Natural killer cell (primary cell): ENCODE results near the gene TCFL5. TPM values are rescaled to one million over a fixed set of nuclear protein-coding genes. Genes with fewer than 3 reads are reported as not detected.

Experiments
- ATAC-seq, 3 donors: fragments of 150-1000 bp in 2 of 3; fragments of 200-7000 bp in 1 of 3; cut with Tn5 transposase; 1 replicate in 1 of 3; 2 replicates in 2 of 3; pipeline ENCODE4 v1.10.0; 2021; ENCODE audit warnings: mild to moderate bottlenecking in 2 of 3, moderate library complexity in 2 of 3
- DNase-seq, 2 donors: peaks; one replicate each; pipeline versions ENCODE4 v3.0.0 to v3.0.0-alpha.2; 2013 to 2021; ENCODE audit warnings: mixed read lengths in 1 of 2
- H3K27ac ChIP-seq: one replicate; pipeline ENCODE4 v1.5.1; 2013; ENCODE audit warnings: mild to moderate bottlenecking, low read length
- H3K27me3 ChIP-seq: one replicate; pipeline ENCODE4 v1.6.1; 2013; ENCODE audit warnings: low read length; ENCODE audit not compliant: control insufficient read depth, insufficient read depth
- H3K36me3 ChIP-seq: one replicate; pipeline ENCODE4 v1.6.1; 2013; ENCODE audit warnings: low read length; ENCODE audit not compliant: control insufficient read depth, insufficient read depth
- H3K4me1 ChIP-seq: one replicate; pipeline ENCODE4 v1.6.1; 2013; ENCODE audit warnings: low read length; ENCODE audit not compliant: control insufficient read depth, insufficient read depth
- H3K4me3 ChIP-seq: one replicate; pipeline ENCODE4 v1.5.1; 2013; ENCODE audit warnings: low read length
- H3K9me3 ChIP-seq: one replicate; pipeline ENCODE4 v1.6.1; 2013; ENCODE audit warnings: low read length; ENCODE audit not compliant: control insufficient read depth, insufficient read depth
- H3K27ac Mint-ChIP-seq, 2 donors: one replicate each; pipeline ENCODE4 v1.8.0; 2022; ENCODE audit warnings: mild to moderate bottlenecking in 2 of 2, mixed read lengths in 2 of 2, moderate library complexity in 1 of 2
- H3K27me3 Mint-ChIP-seq, 2 donors: one replicate each; pipeline ENCODE4 v1.8.0; 2022; ENCODE audit warnings: low read depth in 2 of 2, mixed read lengths in 2 of 2
- H3K36me3 Mint-ChIP-seq: one replicate; pipeline ENCODE4 v1.8.0; 2022; ENCODE audit warnings: mixed read lengths
- H3K4me1 Mint-ChIP-seq, 2 donors: one replicate each; pipeline ENCODE4 v1.8.0; 2022; ENCODE audit warnings: mixed read lengths in 2 of 2
- H3K4me3 Mint-ChIP-seq: one replicate; pipeline ENCODE4 v1.8.0; 2022; ENCODE audit warnings: mild to moderate bottlenecking, moderate library complexity, mixed read lengths
- H3K9me3 Mint-ChIP-seq, 2 donors: one replicate each; pipeline ENCODE4 v1.8.0; 2022; ENCODE audit warnings: mixed read lengths in 2 of 2
- WGBS: methylation state at CpG from one replicate; pipeline ENCODE4 v1.1.7; 2013; ENCODE audit warnings: missing lambda C conversion rate; ENCODE audit not compliant: insufficient coverage; 5-methylcytosine and 5-hydroxymethylcytosine counted together
- intact Hi-C: fragments of 100-400 bp; cut with micrococcal nuclease; formaldehyde crosslinking; loops from one replicate; pipeline ENCODE4 v1.14.2; 2022
- total RNA-seq, 4 donors: library from RNA; stranded (reverse); fragments of 120-200 nt in 1 of 4; gene quantifications; one replicate each; pipeline versions ENCODE4 v1.2.3 to v1.2.4, GENCODE V29; 2013 to 2022
- TF ChIP-seq, protein P1 (sequence below): fragments of 200-600 bp; IDR thresholded peaks from one replicate; pipeline ENCODE4 v1.8.0; 2022; ENCODE audit warnings: antibody characterized with exemption

TCFL5 gene
- total RNA-seq, 3 donors from 2014 or later (not counting 1 experiment from before 2014, with no cell fraction given) = 5.1 to 8.0 (median 6.4) TPM

DNA sequence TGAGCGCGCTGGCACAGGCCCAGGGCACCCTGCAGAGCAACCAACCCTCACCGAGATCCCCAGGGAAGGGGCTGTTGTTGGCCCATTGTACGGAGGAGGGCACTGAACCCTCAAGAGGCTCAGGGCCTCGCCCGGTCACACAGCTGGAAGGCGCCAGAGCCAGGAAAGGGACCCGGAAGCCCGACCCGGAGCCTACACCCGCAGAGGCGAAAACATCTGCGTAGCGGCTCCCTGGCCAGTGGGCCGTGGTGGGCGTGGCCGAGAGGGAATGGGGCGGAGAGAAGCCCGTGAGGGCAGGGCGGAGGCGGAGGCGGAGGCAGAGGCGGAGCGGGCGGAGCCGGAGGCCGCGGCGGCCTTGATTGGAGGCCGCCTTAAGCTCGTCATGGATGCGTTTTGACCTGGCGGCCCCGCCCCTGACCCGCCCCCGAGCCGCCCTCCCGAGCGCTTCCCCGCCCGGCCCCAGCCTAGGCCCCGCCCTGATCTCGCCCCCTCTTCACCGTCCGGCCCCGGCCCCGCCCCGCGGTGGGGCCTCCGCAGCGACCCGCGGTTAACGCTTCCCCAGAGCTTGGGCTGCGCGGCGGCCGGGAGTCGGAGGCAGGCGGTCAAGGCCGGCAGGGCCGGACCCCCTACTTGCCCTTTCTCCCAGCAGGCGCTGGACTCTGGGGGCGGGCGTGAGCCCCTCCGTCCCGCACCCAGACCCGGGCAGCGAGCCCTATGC is 67.5 kb downstream of the TCFL5 start:
- no peaks in the 10 kb centered on the region for H3K27me3 Mint-ChIP-seq
- under 1% methylated on average over 69 of the region's 69 CpGs for WGBS
- H3K4me3 Mint-ChIP-seq = peak overlapping the region; percentile 92
- Histone ChIP-seq H3K27ac (peak overlapping the region; percentile 100), H3K4me1 (peaks cover 39% of the 10 kb centered on the region), H3K36me3 (peaks cover 13% of the 10 kb centered on the region), H3K9me3 (no peaks in the 10 kb centered on the region), H3K4me3 (peak overlapping the region; percentile 81), H3K27me3 (no peaks in the 10 kb centered on the region)
- DNase-seq = peak; percentile 92 to 97
- peaks cover 27 to 65% of the 10 kb centered on the region in 2 donors for H3K4me1 Mint-ChIP-seq
- intact Hi-C loops = loop anchor here (1.0 to 5.0 kb wide), 7 partner anchors 10 to 492 kb away; partner anchors contain the start of genes ADRM1 and OGFR
- ATAC-seq = peak; percentile 81 to 91 (median 85)
- H3K27ac Mint-ChIP-seq = peak overlapping the region; percentile 93 to 95
- H3K9me3 Mint-ChIP-seq = no peaks in the 10 kb centered on the region
- TF ChIP-seq, protein P1, sequence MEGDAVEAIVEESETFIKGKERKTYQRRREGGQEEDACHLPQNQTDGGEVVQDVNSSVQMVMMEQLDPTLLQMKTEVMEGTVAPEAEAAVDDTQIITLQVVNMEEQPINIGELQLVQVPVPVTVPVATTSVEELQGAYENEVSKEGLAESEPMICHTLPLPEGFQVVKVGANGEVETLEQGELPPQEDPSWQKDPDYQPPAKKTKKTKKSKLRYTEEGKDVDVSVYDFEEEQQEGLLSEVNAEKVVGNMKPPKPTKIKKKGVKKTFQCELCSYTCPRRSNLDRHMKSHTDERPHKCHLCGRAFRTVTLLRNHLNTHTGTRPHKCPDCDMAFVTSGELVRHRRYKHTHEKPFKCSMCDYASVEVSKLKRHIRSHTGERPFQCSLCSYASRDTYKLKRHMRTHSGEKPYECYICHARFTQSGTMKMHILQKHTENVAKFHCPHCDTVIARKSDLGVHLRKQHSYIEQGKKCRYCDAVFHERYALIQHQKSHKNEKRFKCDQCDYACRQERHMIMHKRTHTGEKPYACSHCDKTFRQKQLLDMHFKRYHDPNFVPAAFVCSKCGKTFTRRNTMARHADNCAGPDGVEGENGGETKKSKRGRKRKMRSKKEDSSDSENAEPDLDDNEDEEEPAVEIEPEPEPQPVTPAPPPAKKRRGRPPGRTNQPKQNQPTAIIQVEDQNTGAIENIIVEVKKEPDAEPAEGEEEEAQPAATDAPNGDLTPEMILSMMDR = no peak
- H3K36me3 Mint-ChIP-seq = no peaks in the 10 kb centered on the region

- Mint-ChIP-seq H3K36me3 (no peaks in the 10 kb centered on the region), H3K27me3 (no peaks in the 10 kb centered on the region), H3K4me3 (peak overlapping the region; percentile 92), H3K4me1 (peaks cover 25 to 61% of the 10 kb centered on the region in 2 donors), H3K9me3 (no peaks in the 10 kb centered on the region), H3K27ac (peak overlapping the region; percentile 93 to 95)
- intact Hi-C loops = loop anchor here (1.0 to 5.0 kb wide), 7 partner anchors 11 to 491 kb away; partner anchors contain the start of genes ADRM1 and OGFR
- Histone ChIP-seq H3K27ac (peak overlapping the region; percentile 100), H3K36me3 (peaks cover 8% of the 10 kb centered on the region), H3K9me3 (no peaks in the 10 kb centered on the region), H3K4me3 (peak overlapping the region; percentile 57), H3K27me3 (no peaks in the 10 kb centered on the region), H3K4me1 (peaks cover 39% of the 10 kb centered on the region)
- 67% methylated on average over 7 of the region's 7 CpGs for WGBS
- DNase-seq (no peak), ATAC-seq (no peak)
- TF ChIP-seq, protein P1 = no peak
Measured at GRCh38 chr20:62793757-62794006, 67.9 kb downstream of the TCFL5 start.

GRCh38 chr20:62792940-62793756 is 68.5 kb downstream of the TCFL5 start:
- Mint-ChIP-seq H3K27me3 (no peaks in the 10 kb centered on the region), H3K36me3 (no peaks in the 10 kb centered on the region), H3K27ac (peak overlapping the region; percentile 93 to 95), H3K4me3 (peak overlapping the region; percentile 92), H3K4me1 (peaks cover 22 to 55% of the 10 kb centered on the region in 2 donors), H3K9me3 (no peaks in the 10 kb centered on the region)
- Histone ChIP-seq H3K27me3 (no peaks in the 10 kb centered on the region), H3K4me1 (peaks cover 39% of the 10 kb centered on the region), H3K36me3 (peaks cover 3% of the 10 kb centered on the region), H3K27ac (peak overlapping the region; percentile 100), H3K4me3 (peak overlapping the region; percentile 57), H3K9me3 (no peaks in the 10 kb centered on the region)
- TF ChIP-seq, protein P1 = no peak
- 88% methylated on average over 22 of the region's 22 CpGs for WGBS
- intact Hi-C loops = loop anchor here (5.0 kb wide), 4 partner anchors 126 to 491 kb away; partner anchors contain the start of gene ADRM1
- DNase-seq (peak in 1 of 2 donors; percentile 48), ATAC-seq (no peak)
